GM21576 (cell line): ENCODE measurements around the gene TENM3.

Experiments
- ATAC-seq: cut with Tn5 transposase; IDR thresholded peaks from one replicate; pipeline ENCODE4 v1.9.1; 2021; ENCODE audit warnings: mild to moderate bottlenecking, moderate library complexity; ENCODE audit not compliant: unreplicated experiment

TENM3 gene

DNA sequence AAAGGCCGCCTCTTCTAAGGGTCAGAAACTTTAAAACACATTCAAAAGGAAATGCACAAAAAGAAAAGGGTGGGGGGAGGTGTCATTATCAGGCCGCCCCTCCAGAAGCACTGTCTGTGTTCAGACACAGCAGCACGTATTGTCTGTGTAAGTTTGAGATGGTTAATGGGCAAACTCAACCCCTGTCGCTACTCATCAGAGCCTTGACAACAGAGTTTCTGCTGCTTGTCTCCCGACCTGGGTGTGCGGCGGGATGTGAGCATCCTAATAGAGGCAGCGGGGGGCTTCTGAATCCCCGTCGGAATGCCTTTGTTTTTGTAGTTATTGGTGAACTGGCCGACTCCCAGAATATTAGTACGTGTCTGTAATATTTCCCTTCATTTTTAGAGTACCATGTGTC, 515.1 kb downstream of the TENM3 start:
- ATAC-seq = no peak

DNA sequence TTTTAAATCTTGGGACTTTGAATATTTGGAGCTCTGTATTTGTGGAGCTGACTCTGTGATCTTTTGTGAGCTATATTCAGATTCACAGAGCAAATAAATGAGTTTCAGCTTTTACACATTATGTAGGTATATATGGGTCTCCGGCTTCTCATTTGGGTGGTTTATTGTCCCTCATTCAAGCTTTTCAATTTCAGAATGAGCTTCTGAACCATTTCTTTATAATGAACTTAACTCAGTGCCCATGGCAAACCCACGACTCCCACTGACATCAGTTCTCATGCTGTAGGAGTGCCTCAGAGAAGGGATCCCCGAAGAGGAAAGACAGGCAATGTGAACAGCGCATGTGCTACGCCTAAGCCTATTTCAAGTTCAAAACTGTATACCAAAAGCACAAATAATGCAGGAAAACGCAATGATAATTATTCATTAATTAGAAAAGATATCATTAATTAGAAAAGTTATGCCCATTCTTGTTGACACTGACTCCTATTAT, 517.4 kb downstream of the TENM3 start:
- ATAC-seq = no peak

DNA sequence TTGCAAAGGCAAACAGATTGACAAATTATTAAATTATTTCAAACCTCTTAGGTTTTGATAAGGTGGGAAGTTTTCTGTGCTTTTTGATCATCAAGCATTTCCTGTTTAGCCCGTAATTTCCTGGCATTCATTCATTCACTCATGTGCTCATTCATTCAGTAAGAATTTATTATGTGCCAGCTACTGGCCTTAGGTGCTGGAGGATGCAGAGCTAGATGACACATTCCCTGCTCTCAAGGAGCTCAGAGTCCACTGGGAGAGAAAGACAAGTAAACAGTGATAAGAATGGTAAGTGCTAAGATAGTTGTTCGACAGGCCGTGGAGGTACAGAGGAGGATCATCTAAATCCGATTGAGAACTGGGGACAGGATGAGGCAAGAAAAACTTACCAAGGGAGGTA, 520.9 kb downstream of the TENM3 start:
- ATAC-seq = no peak

DNA sequence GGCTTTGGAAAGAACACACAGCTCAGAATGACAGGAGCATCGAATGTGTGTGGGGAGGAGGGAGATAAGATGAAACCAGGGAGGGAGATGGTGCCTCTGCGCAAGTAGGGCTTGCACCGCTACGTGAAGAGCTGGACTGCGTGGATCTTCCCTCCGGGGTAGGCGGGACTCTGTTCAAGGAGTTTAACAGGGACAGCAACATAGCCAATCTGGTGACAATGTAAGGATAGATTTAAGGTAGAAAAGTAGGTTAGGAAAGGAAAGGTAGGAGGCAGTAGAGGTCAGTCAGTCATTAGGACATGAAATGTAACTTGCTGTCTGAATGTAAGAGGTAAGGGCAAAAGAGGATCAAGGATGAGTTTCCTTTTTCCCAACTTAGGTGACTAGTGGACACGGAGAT, 521.4 kb downstream of the TENM3 start:
- ATAC-seq = no peak

DNA sequence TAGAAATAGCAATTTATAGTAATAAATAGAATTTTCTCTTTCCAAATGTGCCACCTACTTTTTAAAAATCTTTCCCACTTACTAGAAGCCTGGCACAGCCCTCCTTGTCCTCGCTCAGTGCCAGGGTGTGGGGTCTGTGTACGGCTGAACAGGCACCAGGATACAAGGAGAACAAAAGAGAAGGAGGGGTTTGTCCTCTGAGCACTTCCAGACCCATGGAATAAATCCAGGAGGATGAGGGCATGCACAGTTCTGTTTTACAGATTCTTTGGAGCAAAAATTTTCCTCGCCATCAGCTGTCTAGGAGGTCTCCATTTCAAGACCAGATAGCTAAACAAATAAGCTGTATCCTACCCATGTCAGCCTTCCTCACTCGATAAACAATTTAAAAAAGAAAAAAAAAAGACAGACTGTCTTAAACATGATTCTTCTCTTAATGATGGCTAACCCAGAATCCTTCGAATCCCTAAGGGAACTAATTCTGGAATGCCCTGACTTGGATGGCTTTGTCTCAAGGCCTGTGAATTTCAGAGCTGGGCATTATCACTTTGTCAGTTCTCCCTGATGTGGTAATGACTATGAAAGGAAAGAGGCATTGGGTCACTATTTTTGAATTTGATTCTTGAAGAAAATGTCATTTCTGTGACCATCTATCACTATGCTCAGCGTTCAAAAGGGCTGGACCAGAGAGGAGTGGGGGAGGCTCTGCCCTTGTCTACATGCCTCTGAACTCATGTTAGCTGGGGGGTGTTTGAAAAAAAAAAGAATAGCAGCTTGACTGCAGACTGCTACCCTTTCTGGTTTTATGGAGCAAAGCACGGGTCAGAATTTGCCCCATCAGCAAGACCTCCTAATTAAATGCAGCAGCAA, 523.0 kb downstream of the TENM3 start:
- no peak for ATAC-seq

DNA sequence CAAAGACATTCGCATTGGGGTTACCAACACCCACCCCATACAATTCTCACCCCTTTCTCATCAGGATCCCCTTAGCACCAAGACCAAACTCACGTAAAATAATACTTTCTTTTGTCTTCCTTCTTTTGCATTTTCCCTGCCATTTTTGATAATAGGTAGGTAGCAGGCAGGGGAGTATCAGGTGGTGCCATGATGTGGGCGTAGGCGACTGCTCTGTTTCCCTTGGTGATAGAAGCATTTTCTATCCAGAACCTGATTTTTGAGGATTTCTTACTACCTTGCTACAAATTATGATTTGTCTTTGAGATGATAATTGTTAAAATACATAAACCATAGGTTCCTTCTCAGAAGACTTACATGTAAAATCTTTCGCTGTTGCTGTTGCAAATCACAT, 523.7 kb downstream of the TENM3 start:
- no peak for ATAC-seq

DNA sequence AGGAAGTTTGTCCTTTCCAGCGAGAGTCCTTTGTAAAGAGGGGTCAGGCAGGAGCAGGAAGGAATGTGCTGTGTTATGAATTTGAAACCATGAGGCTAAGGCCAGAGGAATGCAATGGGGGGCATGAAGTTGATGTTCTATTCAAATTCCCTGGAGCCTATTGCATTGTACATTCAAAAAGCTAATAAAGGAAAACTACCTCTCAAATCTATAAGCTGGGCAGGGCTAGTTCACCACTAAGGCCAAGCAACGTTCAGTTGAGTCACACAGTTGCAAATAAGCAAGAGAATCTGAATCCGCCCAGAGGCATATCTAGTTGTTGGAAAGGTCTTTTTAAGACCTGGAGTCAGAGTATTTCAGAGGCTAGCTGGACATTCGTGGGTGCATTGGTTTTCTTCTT, 525.6 kb downstream of the TENM3 start:
- no peak for ATAC-seq

DNA sequence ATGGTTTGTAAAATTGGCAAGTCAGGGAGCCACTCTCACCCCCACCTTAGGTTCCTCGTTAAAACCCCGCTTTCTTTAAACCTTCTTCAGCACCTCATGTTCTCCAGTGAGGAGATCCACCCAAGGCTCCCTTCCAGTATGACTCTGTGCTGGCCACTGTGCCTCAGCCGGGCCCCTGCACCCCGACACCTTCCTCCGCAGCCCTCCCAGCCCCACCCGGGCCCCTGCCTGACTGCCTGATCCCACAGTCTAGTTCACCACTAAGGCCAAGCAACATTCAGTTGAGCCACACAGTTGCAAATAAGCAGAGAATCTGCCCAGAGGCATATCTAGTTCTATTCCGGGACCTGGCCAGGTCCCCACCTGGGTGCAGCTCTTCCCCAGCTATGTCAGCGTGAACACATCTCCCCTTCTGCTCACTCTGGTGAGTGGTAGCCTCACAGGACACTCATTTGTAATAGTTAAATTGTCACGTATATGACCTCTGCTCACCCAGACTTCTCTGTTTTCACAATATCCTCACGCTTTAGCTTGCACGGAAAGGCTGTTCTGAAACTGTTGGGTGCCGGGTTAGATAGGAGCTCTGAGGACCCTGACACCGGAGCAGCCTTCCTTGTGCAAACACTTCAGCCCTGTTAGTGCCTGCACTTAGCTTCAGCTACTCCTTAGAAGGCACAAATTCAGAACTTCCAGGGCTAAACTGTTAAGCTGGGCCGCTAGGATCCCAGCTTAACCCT, 527.2 kb downstream of the TENM3 start:
- no peak for ATAC-seq

DNA sequence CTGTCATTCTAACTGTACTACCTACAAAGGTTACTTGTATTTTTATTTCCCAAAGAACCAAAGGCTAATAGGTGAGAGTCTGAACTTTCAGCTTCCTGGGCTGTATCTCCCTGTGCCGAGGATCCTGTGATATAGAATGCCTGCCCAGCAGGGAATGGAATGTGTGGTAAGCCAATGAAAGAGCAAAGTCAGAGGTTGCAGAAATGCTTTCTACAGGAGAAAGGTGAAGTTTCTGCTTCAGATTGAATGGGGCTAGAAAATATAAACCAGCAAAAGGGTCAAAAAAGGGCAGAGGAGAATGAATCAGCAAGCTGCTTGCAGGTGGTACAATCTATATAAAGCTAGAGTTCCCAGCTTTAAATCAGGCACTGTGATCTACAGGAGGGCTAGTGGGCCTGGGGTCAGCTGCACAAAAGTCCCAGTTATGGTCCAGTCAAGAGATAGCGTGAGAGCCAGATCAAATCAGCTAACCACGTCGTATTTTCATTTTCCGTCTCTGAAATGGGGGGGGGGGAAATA, 527.9 kb downstream of the TENM3 start:
- ATAC-seq = no peak

DNA sequence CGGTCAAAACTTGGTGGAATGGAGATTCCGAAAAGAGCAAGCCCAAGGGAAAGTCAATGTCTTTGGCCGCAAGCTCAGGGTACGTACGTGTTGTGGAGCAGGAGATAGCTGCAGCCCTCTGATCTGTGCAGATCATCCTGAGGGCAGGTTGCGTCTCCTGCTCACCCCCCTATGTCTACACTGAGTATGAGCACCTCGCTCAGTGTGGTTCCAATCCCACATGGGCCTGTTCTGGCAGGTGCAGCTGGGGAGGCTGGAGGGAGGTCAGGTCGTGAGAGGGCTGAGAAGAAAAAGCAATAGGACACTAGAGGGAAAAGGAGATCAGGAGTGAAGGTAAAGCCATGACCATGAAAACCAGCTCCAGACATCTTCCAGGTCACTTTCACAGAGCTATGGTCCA, 531.9 kb downstream of the TENM3 start:
- ATAC-seq = no peak

DNA sequence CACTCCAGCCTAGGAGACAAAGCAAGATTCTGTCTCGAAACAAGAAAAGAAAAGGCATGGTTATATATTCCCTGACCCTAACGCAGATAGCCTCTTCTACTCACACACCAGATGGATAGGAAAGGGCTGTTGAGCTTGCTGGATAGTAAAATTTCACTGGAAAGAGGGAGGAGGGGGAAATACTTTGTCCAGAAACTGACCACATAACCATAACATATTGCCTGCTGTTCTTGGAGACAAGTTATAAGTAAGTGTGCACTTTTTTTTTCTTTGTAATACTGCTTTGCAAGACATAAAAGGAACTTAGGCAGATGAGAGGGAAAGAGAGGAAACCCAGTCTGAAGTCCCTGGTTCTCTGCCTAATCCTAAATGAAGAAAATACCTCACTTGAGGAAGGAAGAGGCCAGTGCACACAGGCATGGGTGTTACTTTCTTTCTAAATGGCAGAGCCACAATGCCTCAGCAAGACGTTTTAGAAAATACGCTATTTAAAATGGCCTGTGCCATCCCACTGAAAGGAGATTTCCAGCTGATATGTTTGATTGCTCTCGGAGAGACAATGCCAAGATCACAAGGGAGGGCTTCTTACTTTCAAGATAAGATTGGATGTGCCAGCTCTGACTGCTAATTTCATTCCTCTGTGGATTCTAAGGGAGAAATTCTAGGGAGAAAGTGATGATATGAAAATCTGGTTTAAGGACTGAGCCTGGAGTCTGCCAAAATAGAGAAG, 533.3 kb downstream of the TENM3 start:
- no peak for ATAC-seq

DNA sequence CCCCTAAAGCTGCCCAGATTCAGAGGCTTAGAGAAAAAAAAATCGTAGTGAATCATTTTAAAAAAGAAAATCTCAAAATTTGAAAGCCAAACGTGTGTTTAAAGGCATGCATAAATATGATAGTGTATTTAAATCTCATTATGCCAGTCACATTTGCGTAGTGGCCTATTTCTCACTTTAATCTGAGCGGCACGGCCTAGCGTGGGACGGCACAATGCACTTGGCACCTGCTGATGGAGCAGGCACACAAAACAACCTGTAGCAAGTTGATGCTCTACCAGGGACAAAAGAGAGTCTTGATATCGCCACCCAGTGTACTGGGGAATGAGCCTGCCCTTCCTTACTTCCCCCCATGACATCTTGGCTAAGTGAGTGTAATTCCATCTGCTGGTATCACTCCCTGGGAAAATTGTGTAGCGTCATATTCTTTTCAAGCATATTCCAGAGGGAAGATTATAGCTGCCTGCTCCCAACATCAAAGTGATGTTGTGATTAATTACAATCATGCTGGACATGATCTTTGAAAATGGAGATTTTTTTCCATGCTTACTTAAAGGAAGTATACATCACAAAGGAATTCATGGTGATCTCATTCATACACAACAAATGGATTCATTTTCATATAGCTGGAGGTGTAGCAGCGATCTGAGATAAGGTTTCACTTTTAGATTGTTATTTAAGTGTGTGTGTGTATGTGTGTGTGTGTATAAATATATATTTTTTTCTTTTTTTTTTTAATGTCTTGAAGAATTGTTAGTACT, 535.2 kb downstream of the TENM3 start:
- ATAC-seq = no peak

DNA sequence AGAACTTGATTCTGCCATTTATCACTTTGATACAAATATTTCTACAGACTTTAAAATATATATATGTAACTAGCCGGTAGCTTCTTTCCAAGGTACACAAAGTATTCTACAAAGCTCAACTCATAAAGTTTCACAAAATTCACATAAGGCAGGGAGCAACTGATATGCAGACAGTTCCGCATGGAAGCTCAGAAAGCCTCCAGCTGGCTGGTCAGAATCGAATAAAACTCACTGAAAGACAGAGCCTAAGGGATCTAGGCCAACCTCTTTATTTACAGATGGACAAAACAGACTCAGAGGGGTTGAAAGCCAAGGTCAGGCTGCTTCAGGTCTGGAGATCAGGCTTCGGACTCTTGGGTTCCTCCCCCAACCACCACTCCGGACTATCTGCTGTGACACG, 543.8 kb downstream of the TENM3 start:
- no peak for ATAC-seq

DNA sequence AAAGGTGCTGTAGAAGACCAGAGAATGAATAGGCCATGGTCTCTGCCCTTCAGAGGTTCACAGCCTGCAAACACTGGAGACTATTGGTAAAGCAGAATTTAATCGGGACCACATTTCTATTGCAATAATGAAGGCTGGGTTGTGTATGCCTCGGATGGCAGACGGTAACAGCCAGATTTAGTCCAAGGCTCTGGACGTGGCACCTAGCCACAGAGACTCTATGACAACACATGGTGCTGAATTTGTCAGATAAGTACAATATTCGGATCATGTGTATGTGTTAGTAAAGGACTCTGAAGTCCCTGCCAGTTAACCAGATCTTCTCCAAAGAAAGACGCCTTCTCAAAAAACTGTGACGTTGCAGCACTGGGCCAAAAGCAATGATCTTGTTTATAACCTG, 545.0 kb downstream of the TENM3 start:
- no peak for ATAC-seq

DNA sequence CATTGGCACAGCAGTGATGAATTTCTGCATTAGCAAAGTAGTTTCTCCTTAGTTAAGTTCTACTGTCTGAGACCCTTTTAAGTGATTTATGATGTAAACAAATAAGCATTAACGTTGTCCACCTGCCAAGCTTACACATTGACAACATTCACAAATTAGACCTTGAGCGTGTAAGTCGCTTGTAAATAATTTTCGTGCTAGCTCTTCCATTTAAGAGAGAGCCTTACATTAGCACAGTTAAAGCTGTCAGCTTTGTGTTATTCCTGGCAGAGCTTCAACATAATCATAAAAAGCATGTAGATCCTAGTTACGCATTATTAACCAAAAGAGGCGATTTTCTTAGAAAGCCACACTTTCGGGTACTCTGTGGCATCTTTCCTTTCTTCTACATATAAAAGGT, 546.3 kb downstream of the TENM3 start:
- no peak for ATAC-seq

DNA sequence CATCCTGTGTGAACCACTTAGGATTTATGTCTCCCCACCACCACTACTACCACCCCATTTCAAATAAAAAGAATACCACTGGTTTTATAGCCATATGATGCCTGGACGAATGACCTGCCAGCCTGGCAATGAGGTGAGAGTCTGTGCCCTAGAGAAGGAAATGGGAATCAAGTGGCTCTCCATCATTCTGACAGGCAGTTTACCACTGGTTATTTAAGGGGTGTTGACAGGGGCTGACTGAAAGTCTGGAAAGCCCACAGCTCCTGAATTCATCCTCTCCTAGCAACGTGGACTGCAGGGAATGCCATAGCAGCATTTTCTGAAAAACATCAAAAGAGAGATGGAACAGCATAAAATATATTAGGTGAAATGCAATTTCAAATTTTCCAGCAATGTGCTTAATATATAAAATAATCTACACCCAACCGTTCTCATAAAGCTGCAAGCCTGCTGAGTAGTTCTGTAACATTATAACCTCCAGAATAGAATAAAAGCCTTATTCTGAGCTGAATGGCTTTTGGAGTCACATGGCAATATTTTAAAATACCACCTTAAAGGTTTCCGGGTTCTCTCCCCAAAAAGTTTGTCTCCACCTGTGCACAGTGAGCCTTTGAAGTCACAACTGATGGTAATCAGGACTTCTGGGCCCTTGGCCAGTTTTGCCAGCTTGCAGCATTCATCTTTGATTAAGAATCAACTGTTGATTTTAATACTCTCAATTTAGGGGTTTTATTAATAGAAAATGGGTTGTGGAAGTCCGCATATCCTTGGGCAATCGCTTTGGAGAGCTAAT, 552.4 kb downstream of the TENM3 start:
- no peak for ATAC-seq

DNA sequence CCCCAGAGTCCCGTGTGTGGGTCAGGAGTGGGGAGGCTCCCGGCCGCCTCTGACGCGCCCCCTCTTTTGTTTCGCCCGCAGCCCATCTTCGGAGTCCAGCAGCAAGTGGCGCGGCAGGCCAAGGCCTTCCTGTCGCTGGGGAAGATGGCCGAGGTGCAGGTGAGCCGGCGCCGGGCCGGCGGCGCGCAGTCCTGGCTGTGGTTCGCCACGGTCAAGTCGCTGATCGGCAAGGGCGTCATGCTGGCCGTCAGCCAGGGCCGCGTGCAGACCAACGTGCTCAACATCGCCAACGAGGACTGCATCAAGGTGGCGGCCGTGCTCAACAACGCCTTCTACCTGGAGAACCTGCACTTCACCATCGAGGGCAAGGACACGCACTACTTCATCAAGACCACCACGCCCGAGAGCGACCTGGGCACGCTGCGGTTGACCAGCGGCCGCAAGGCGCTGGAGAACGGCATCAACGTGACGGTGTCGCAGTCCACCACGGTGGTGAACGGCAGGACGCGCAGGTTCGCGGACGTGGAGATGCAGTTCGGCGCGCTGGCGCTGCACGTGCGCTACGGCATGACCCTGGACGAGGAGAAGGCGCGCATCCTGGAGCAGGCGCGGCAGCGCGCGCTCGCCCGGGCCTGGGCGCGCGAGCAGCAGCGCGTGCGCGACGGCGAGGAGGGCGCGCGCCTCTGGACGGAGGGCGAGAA, 556.5 kb downstream of the TENM3 start:
- no peak for ATAC-seq

DNA sequence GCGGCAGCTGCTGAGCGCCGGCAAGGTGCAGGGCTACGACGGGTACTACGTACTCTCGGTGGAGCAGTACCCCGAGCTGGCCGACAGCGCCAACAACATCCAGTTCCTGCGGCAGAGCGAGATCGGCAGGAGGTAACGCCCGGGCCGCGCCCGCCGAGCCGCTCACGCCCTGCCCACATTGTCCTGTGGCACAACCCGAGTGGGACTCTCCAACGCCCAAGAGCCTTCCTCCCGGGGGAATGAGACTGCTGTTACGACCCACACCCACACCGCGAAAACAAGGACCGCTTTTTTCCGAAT, 557.0 kb downstream of the TENM3 start:
- no peak for ATAC-seq

DNA sequence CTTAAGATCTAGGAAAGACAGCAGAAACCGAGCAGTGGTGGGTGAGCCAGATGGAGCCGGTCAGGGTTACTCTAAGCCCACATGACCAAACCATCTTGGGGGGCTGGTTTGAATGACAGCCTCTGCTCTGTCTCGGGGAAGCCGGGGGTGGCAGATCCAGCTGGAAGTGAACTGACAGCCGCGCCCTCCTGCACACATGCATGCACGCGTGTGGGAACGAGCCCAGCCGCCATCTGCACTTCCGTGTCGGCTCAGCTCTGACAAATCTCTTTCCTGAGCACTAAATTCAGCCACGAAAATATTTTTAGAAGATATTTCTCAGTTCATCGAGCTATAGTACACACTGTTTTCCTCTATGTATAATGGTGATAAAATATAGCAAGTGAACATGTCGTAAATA, 558.4 kb downstream of the TENM3 start:
- ATAC-seq = no peak
